Parathyroid adenoma (tissue), 2 donors: Measurements from ENCODE around the gene ARHGEF10L.

ENCODE experiments used
- H2AFZ ChIP-seq: fragments of 300-600 bp; sonication (generic); one replicate; pipeline ENCODE4 v1.7.0; 2017; ENCODE audit warnings: antibody characterized with exemption, mild to moderate bottlenecking
- H3K27ac ChIP-seq: fragments of 300-600 bp; sonication (generic); one replicate; pipeline ENCODE4 v1.7.0; 2017
- H3K27me3 ChIP-seq: fragments of 300-600 bp; sonication (generic); one replicate; pipeline ENCODE4 v1.7.0; 2017; ENCODE audit warnings: low read length; ENCODE audit not compliant: control insufficient read depth, insufficient read depth
- H3K36me3 ChIP-seq: fragments of 300-600 bp; sonication (generic); one replicate; pipeline ENCODE4 v1.7.0; 2017; ENCODE audit warnings: low read length; ENCODE audit not compliant: control insufficient read depth, insufficient read depth
- H3K4me1 ChIP-seq: fragments of 300-600 bp; sonication (generic); one replicate; pipeline ENCODE4 v1.7.0; 2017; ENCODE audit warnings: control low read depth
- H3K4me2 ChIP-seq: fragments of 300-600 bp; sonication (generic); one replicate; pipeline ENCODE4 v1.7.0; 2017; ENCODE audit warnings: low read length
- H3K4me3 ChIP-seq: fragments of 300-600 bp; sonication (generic); one replicate; pipeline ENCODE4 v1.7.0; 2017; ENCODE audit warnings: low read depth, low read length
- H3K79me2 ChIP-seq: fragments of 300-600 bp; sonication (generic); one replicate; pipeline ENCODE4 v1.7.0; 2017; ENCODE audit warnings: control low read depth
- H3K9ac ChIP-seq: fragments of 300-600 bp; sonication (generic); one replicate; pipeline ENCODE4 v1.7.0; 2017; ENCODE audit warnings: mild to moderate bottlenecking
- H3K9me3 ChIP-seq: fragments of 300-600 bp; sonication (generic); one replicate; pipeline ENCODE4 v1.7.0; 2017; ENCODE audit warnings: low read length; ENCODE audit not compliant: control insufficient read depth
- TF ChIP-seq, protein P1 (sequence below): fragments of 300-600 bp; sonication (generic); IDR thresholded peaks from one replicate; pipeline ENCODE4 v1.7.0; 2017; ENCODE audit warnings: antibody characterized with exemption, mild to moderate bottlenecking
- donor health status: primary hyperparathyroidism.

Gene ARHGEF10L

DNA sequence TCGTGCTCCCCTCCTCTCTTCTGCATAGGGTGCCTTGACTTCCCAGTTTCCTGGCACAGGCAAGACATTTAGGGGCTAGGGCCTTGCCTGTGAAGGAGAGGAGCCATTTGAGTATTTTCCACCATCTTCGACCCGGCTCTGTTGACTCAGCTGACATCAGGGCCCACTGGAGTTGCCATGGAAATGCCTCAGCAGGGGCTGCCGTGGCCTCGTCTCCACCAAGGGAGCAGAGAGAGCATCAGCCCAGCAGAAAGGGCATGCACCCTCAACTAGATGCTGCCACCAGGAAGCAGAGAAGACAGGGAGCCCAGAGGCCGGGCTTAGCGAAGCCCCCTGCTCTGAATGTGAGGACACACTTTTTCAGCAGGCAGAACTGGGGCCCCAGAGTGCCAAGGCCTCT is 113.8 kb downstream of the ARHGEF10L start:
- Histone ChIP-seq H3K9me3 (no peaks in the 10 kb centered on the region), H3K79me2 (peaks cover 2% of the 10 kb centered on the region), H3K36me3 (no peaks in the 10 kb centered on the region), H3K4me3 (no peak overlapping the region), H3K4me2 (no peak overlapping the region), H3K9ac (no peak overlapping the region), H3K27me3 (no peaks in the 10 kb centered on the region), H3K4me1 (no peaks in the 10 kb centered on the region), H3K27ac (no peak overlapping the region), H2AFZ (no peak overlapping the region)
- TF ChIP-seq, protein P1, sequence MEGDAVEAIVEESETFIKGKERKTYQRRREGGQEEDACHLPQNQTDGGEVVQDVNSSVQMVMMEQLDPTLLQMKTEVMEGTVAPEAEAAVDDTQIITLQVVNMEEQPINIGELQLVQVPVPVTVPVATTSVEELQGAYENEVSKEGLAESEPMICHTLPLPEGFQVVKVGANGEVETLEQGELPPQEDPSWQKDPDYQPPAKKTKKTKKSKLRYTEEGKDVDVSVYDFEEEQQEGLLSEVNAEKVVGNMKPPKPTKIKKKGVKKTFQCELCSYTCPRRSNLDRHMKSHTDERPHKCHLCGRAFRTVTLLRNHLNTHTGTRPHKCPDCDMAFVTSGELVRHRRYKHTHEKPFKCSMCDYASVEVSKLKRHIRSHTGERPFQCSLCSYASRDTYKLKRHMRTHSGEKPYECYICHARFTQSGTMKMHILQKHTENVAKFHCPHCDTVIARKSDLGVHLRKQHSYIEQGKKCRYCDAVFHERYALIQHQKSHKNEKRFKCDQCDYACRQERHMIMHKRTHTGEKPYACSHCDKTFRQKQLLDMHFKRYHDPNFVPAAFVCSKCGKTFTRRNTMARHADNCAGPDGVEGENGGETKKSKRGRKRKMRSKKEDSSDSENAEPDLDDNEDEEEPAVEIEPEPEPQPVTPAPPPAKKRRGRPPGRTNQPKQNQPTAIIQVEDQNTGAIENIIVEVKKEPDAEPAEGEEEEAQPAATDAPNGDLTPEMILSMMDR, result no peak

DNA sequence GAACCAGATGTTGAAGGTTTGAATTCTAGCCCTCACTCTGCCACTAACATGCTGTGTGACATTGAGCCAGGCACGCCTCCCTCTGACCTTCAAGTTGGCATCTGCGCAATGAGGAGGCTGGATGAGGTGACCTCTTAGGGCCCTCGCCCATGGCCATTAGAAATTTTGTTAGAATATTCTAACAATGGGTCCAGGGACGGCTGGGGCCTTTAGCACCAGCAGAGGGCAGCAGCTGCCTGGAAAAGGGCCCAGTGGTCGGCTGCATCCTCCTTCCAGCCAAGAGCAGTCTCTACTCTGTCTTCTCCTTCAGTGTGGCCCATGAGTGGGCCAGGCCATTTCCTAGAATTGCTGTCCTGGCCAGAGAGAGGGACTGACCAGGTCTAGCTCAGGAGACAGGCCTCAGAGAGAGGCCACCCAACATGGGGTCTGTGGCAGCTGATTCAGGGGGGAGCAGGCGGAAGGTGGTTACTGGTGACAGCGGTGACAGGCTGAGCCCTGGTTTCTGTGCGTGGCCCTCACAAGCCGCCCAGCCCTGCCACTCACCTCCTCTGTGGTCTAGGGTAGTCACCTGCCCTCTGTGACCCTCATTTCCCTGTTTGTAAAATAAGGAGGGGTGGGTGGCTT is 114.3 kb downstream of the ARHGEF10L start:
- H3K4me1 ChIP-seq, result no peaks in the 10 kb centered on the region
- H3K27me3 ChIP-seq, result no peaks in the 10 kb centered on the region
- H3K9ac ChIP-seq, result no peak overlapping the region
- no peak overlapping the region for H2AFZ ChIP-seq
- H3K27ac ChIP-seq, result no peak overlapping the region
- H3K36me3 ChIP-seq, result no peaks in the 10 kb centered on the region
- TF ChIP-seq, protein P1, result peak; percentile 40
- H3K4me3 ChIP-seq, result no peak overlapping the region
- H3K9me3 ChIP-seq, result no peaks in the 10 kb centered on the region
- H3K79me2 ChIP-seq, result peaks cover 2% of the 10 kb centered on the region
- no peak overlapping the region for H3K4me2 ChIP-seq

DNA sequence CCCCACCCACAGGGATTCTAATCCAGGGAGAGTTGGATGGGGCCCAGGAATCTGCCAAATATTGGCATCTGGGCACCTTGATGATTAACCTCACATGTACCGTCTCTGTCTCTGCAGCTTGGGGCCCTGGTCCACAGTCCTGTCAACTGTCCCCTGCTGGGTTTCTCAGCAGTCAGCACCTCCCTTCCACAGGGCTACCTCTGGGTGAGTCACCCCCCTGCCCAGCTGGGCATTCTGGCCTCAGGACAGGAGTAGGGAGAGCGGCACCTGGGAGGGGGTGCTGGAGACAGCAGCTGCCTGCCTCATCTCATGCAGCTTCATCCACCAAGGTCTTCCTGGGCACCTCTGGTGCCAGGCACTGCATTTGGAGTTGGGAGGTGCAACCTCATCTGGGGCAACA is 115.0 kb downstream of the ARHGEF10L start:
- Histone ChIP-seq H3K9ac (no peak overlapping the region), H3K4me3 (no peak overlapping the region), H3K79me2 (peaks cover 2% of the 10 kb centered on the region), H3K27ac (no peak overlapping the region), H2AFZ (no peak overlapping the region), H3K27me3 (no peaks in the 10 kb centered on the region), H3K4me1 (no peaks in the 10 kb centered on the region), H3K4me2 (no peak overlapping the region), H3K36me3 (no peaks in the 10 kb centered on the region), H3K9me3 (no peaks in the 10 kb centered on the region)
- TF ChIP-seq, protein P1, result no peak

DNA sequence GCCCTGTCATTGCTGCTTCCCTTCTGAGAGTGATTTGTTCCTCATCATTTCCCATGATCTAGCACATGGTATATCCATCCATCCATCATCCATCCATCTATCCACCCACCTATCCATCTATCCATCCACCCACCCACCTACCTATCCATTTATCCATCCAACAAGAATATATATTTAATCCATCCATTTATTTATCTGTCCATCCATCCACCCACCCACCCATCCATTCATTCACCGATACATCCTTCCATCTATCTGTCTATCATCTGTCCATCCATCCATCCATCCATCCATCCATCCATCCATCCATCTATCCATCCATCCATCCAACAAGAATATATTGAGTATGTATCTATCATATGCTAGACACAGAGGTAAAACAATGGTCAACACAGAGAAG is 115.7 kb downstream of the ARHGEF10L start:
- H3K4me1 ChIP-seq, result no peaks in the 10 kb centered on the region

More for the DNA sequence above, 115.7 kb downstream of the ARHGEF10L start:
- H3K4me3 ChIP-seq, result no peak overlapping the region
- H2AFZ ChIP-seq, result no peak overlapping the region
- no peak overlapping the region for H3K27ac ChIP-seq
- no peaks in the 10 kb centered on the region for H3K36me3 ChIP-seq
- H3K79me2 ChIP-seq, result peaks cover 2% of the 10 kb centered on the region
- H3K9ac ChIP-seq, result no peak overlapping the region
- H3K9me3 ChIP-seq, result no peaks in the 10 kb centered on the region
- H3K27me3 ChIP-seq, result no peaks in the 10 kb centered on the region
- TF ChIP-seq, protein P1, result no peak
- H3K4me2 ChIP-seq, result no peak overlapping the region
